IPS-11a (cell line): ENCODE results near the gene KIF5C.

Source experiments
- H3K4me3 ChIP-seq: one replicate; pipeline ENCODE4 v1.5.1; 2013; ENCODE audit warnings: low read depth, low read length, control low read depth

The KIF5C gene

GRCh38 chr2:148984449-148984848, 109.4 kb downstream of the KIF5C start:
- H3K4me3 ChIP-seq: no peak overlapping the region

GRCh38 chr2:148987286-148987685, 112.3 kb downstream of the KIF5C start:
- H3K4me3 ChIP-seq: no peak overlapping the region

GRCh38 chr2:148988337-148988736, 113.3 kb downstream of the KIF5C start:
- H3K4me3 ChIP-seq: no peak overlapping the region

- H3K4me3 ChIP-seq: no peak overlapping the region
These were observed 115.0 kb downstream of the KIF5C start for GRCh38 chr2:148989882-148990493.

GRCh38 chr2:148990968-148991367, 115.9 kb downstream of the KIF5C start:
- H3K4me3 ChIP-seq: no peak overlapping the region

- no peak overlapping the region for H3K4me3 ChIP-seq
These were observed 117.4 kb downstream of the KIF5C start for GRCh38 chr2:148992448-148992847.

GRCh38 chr2:148993351-148993750, 118.3 kb downstream of the KIF5C start:
- no peak overlapping the region for H3K4me3 ChIP-seq

- H3K4me3 ChIP-seq: no peak overlapping the region
These were observed 119.3 kb downstream of the KIF5C start for GRCh38 chr2:148994341-148994740.

GRCh38 chr2:148996805-148997204, 121.8 kb downstream of the KIF5C start:
- H3K4me3 ChIP-seq: no peak overlapping the region

- H3K4me3 ChIP-seq: no peak overlapping the region
These were observed 123.3 kb downstream of the KIF5C start for GRCh38 chr2:148998165-148998830.

GRCh38 chr2:148998831-148999200, 123.8 kb downstream of the KIF5C start:
- H3K4me3 ChIP-seq: no peak overlapping the region

GRCh38 chr2:148999451-148999921, 124.5 kb downstream of the KIF5C start:
- H3K4me3 ChIP-seq: no peak overlapping the region

- H3K4me3 ChIP-seq: no peak overlapping the region
These were observed 125.3 kb downstream of the KIF5C start for GRCh38 chr2:149000158-149000938.

GRCh38 chr2:149001496-149001895, 126.5 kb downstream of the KIF5C start:
- H3K4me3 ChIP-seq: no peak overlapping the region

GRCh38 chr2:149002378-149002890, 127.4 kb downstream of the KIF5C start:
- no peak overlapping the region for H3K4me3 ChIP-seq

GRCh38 chr2:149002891-149003740, 128.1 kb downstream of the KIF5C start:
- H3K4me3 ChIP-seq: no peak overlapping the region

GRCh38 chr2:149004836-149005235, 129.8 kb downstream of the KIF5C start:
- no peak overlapping the region for H3K4me3 ChIP-seq

- H3K4me3 ChIP-seq: no peak overlapping the region
These were observed 130.5 kb downstream of the KIF5C start for GRCh38 chr2:149005471-149006077.

GRCh38 chr2:149006883-149007543, 132.0 kb downstream of the KIF5C start:
- H3K4me3 ChIP-seq: no peak overlapping the region

- H3K4me3 ChIP-seq: no peak overlapping the region
These were observed 133.4 kb downstream of the KIF5C start for GRCh38 chr2:149008381-149008780.
